Stimulated activated CD4-positive, alpha-beta T cell treated with anti-CD3 and anti-CD28 coated beads, Interleukin-4, amount 100 ng/mL, for 4 hours (primary cell): ENCODE measurements around the gene PIGU.

Source experiments
- DNase-seq, 2 experiments: peaks; one replicate each; pipeline ENCODE4 v3.0.0-alpha.2; 2020

Gene PIGU

DNA sequence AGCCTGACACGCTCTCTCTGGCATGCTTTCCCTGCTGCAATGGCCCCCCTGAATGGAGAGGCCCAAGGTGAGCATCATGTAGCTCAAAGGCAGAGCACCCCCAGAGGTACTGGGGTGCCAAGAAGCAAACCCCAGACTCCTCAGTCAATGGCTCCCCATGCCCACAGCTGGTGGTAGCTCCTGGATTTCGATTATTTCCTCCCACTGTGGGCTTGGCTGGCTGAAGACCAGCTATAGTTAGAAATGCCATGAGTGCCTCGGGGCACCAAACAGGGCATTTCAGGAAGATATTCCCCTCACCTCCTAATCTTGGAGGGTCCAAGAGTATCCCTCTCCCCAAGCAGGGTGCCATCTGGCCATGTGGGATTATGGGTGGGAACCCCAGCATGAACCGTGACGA is 101.6 kb downstream of the PIGU start:
- no peak for DNase-seq

DNA sequence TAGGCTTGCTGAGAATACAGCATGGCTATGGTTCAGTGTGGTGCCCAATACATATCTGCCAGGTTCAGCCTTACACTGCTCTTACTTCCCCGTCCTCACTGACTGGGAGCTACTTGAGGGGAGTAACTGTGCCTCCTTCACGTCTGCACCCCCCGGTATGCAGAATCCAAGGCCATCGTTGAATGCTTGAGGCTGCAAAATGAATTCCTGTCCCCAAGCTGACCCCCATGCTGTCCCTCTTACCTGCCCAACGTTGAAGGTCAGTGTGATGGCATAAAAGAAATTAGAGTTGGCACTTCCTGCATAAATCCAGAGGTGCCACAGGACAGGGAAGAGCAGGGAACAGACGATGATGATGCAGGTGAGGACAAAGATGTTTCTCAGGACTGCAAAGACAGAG is 102.0 kb downstream of the PIGU start:
- no peak for DNase-seq

DNA sequence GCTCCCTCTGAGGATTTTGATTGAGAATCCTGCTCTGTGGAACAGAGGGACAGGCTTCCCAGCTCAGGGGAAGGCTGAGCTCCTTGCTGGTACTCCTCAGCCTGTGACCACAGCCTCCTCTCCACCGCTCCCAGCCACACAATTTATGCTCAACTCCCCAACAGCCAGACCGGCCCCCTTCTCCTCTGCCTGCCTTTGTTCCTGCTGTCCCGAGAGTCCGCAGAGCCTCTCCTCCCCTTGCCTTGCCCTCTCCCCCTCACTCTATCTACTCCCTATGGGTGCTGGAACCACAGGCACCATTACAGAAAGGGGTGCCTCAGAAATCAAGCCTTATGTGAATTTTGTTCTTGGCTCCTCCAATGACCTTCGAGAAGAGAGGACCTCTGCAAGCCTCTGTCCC is 102.5 kb downstream of the PIGU start:
- DNase-seq = no peak

DNA sequence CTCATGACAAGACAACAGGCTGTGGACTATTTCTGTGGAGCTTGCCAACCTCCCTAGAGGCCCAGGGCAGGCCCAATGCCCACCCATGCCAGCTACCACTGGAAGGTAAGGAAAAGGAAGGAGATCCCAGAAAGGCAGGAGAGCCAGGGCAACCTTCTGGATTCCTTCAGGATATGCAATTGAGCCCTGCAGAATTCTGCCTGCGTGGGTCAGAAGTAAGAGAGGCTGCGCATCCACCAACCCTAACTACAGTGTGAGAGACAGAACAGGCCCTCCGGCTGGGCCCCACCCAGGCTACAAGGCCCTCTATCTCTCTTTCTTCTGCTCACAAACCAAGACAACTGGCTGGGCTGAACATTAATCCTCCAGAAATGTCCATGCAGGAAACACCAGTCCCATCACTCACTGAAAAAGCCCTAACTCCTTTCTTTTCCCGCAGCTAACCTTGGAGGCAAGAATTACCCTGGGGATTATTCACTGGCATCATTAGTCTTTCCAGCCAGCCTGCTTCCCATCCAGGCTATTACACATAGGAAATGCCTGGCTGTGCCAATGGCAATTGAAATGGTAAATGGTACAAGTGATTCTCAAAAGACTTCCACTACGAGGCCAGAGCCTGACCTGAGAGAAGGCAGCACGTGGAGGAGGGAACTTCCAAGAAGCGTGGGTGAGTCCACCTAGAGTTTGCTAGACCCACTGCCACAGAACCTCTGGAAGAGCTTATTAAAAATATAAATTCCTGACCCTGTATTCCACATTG is 103.2 kb downstream of the PIGU start:
- DNase-seq = no peak

DNA sequence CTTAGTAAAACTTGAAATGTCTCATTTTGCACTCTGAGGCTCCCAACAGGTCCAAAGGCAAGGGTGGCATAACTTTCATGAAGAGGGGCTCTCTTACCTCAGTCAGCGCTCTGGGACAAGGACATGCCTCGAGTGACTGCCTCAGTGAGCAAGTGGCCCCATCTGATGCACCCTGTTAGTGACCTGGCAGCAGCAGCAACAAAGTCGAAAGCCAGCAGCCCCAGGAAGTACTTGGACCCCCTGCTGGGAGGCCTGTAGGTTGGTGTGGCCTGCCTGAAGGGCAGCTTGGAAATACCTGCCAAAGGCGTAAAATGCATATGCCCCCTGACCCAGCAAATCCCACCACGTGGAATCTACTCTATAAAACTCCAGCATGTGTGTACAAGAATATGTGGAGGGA is 105.1 kb downstream of the PIGU start:
- no peak for DNase-seq

DNA sequence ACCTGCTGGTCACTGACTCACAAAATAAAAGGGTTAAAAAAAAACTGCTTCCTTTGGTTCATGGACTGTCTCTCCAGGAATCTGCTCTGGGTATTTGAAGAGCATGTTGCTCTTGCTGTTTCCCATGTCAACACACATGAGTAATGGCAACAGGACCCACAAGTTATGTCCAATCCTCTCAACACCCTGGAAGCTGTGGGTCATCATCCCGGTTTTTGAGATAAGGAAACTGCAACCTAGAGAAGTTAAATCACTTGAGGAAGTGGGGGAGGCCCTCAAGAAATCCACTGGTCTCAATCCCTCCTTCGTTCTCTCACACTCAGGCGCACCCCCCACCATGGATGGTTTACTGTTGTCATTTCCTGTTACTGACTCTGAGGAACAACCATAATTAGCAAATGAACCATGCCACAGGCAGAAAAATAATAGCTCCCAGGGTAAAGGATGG is 106.0 kb downstream of the PIGU start:
- DNase-seq = no peak

DNA sequence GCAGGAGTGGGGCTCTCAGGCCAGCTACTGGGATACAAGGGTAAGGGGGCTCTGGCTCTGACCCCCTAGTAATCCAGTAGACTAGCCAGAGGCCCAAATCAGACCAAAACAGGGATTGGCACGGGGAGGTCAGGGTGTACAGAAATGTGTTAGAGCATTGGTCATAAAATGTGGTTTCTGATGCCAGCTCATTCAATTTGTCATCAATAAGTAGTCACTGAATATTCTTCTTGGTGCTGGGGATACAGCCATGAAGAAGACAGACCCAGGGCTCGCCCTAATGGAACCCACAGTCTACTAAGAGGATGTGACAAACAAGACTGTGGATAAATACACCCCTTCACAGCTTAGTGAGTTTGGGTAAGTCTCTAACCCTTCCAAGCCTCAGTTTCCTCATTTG is 107.3 kb downstream of the PIGU start:
- no peak for DNase-seq

DNA sequence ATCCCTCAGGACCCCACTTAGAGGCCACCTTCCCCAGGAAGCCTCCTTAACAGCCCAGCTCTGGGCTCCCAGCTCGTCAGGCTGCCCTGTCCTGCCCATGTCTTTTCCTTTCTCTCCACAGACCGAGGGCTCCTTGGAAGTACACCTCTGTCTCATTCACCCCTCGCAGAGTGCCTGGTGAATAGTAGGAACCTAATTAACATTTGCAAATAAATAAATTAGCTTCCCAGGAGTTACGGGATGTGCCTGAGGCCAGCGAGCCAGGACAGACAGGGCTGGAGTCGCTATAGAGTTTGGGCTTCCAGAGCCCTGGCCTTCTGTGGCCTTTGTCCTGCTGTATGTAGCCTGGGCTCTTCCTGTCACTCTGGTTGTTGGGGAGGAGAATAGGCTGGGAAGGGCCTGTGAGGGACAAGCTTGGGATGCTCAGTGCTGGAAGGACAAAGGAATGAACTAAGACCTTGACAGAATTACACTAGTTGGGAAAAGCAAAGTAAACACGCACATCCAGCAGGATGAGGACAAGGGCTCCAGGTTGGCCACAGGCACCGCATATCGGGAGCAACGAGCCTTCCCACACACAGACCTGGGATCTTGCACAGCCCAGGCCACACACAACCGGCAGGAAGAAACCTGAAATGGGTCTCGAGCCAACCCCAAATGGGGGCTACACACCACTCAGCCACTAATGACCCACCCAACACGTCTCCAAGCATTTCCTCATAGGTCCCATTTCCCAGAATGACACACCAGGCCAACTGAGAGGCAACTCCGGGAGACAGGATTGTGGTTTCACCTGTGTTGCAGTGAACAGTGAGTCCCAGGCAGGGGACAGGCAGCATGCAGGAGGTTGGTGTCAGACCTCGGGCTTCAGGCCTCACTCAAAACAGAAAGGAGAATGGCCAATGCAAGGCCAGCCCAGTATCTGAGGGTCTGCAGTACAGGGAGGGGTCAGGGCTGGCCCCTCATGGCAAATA is 108.7 kb downstream of the PIGU start:
- no peak for DNase-seq

DNA sequence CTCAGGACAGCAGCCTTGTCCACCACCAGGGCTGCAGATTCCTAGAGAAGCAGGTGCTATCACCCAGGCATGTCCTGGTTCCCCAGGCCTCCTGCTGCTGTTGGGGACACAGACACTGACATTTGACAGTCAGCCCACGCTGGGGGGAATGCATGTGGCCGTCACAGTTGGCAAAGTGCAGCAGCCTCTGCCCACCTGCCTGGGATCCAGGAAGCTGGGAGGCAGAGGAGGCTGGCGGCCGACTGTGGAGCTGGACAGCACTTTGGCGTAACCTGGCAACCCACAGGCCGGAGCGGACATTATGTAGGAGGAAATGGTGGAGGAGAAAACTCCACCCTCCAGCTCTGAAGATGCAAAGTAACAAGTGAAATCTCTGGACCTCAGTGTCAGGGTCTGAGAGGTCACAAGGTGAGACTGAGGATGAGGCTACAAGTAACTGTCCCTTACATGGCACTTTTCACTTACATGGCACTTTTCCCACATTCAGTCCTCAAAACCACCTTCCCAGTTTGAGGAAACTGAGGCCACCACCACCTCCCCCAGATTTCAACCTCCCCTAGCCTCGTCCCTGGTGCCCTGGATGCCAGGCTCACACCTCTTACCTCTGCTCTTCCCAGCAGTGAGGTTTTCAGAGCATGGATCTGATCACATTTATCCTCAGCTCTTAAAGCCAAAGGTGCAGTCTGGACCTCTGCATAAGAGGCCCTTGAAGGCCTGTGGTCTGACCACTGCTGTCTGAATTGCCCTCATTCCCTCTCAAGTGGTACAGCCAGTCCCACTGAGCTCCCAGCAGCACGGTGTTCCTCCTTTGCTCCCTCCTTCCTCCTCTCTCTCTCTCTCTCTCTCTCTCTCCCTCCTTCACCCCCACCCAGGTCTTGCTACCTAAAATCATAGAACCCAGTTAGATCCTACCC is 109.7 kb downstream of the PIGU start:
- DNase-seq = no peak

DNA sequence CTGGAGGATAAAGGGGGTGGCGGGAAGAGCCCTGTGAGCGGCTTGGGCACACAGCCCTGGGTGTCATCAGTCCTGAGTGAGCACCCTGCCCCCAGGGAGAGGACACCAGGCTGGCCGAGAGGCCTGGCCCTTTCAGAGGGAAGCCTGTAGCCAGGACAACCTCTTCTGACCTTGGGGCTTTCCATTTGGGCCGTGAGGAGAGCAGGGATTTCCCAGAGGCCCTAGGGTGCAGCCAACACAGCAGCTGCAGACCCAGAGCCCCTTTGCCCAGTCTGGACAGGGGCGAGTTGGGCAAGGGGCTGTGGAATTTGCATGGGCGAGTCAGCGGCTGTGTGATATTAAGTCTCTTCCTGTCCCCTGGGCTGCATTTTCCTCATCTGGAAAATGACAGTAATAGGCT is 112.1 kb downstream of the PIGU start:
- no peak for DNase-seq

DNA sequence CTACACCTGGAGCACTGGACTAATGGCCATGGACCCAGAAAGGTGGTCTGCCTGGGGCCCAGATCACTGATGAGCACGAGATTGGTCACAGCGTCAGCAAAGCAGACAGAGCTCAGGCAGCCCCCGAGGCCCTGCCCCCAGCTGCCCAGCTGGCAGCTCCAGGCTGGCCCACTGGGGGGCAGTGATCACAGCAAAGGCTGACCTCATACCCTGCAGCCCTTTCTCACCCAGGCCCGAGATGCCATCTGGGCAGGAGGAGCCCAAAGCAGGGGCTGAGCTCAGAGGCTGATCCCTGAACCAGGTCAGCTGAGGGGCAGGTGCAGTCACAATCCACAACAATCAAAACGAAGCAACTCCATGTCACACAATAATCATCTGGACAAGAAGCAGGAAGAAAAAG is 114.3 kb downstream of the PIGU start:
- DNase-seq = no peak

DNA sequence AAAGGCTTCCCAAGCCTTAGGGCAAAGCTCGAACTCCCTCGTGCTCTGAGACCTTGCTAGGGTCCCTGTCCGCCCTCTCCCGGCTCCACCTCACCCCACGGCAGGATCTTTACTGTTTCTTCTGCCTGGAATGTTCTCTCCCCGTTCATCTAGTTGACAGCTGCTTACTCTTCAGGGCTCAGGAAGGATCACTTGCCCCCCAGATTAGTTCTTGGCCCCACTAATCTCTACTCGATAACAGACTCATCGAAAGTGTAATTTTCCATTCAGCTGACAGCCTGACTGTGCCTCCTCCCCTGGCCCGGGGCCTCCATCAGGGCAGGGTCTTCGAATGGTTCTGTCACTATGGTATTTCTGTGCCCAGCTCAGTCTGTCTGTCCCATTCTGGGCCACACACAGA is 115.2 kb downstream of the PIGU start:
- DNase-seq = no peak

DNA sequence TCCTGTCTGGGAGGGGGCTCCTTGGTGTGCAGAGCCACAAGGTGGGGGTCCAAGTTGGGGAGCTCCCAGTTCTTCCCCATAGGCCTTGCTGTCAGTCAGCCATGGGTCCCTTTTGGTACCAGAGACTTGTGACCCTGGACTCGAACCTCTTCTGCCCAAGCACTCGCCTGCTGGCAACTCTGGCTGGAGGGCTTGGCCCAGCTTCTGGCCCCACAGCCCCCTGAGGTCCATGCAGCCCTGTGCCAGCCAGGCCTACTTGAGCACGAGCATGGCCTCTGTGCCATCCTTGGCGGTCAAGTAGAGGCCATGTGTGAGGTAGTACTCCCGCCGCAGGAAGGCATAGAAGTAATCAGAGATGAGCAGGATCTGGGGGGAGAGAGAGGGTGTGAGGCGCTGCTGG is 116.3 kb downstream of the PIGU start:
- DNase-seq = no peak

DNA sequence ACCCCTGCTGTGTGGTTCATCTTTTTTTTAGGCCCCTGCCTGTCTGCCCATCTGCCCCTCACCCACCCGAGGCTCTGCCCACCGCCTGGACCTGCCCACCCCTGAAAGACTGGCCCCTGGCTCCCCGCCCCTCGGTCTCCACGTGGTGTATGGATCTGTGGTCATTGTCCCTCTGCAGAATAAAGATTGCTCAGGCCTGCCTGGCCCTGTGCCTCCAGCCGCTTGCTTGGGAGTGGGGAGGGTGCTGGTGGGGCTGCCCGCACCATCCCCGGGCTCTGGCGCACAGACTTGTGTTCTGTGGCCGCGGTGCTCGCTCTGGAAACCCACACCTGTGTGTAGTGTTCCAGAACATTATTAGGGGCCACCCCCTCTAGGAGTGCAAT is 116.8 kb downstream of the PIGU start:
- no peak for DNase-seq

DNA sequence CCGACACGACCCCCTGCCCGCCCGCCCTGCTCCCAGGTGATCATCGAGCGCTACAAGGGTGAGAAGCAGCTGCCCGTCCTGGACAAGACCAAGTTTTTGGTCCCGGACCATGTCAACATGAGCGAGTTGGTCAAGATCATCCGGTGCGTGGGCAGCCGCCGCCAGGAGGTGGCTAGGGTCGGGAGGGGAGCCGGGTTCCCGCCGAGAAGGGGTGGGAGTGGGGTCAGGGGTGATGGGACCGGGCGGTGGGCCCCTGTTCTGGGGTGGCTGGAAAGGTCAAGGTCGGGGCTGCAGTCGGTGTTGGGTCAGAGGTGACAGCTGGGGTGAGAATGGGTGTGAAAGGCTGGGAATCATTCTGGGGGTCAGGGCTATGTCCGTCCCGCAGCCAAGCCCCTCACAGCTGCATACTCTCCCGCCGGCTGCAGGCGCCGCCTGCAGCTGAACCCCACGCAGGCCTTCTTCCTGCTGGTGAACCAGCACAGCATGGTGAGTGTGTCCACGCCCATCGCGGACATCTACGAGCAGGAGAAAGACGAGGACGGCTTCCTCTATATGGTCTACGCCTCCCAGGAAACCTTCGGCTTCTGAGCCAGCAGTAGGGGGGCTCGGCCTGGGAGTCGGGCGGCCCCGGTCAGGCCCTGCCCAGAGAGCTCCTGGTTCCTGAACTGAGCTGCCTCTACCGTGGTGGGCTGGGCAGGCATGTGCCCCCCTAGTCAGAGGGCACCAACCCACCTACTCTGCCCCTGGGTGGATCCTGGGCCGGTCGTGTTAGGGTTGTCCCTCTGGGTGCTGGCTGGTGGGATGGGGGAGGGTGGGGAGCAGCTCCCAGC is 117.4 kb downstream of the PIGU start:
- DNase-seq = no peak

DNA sequence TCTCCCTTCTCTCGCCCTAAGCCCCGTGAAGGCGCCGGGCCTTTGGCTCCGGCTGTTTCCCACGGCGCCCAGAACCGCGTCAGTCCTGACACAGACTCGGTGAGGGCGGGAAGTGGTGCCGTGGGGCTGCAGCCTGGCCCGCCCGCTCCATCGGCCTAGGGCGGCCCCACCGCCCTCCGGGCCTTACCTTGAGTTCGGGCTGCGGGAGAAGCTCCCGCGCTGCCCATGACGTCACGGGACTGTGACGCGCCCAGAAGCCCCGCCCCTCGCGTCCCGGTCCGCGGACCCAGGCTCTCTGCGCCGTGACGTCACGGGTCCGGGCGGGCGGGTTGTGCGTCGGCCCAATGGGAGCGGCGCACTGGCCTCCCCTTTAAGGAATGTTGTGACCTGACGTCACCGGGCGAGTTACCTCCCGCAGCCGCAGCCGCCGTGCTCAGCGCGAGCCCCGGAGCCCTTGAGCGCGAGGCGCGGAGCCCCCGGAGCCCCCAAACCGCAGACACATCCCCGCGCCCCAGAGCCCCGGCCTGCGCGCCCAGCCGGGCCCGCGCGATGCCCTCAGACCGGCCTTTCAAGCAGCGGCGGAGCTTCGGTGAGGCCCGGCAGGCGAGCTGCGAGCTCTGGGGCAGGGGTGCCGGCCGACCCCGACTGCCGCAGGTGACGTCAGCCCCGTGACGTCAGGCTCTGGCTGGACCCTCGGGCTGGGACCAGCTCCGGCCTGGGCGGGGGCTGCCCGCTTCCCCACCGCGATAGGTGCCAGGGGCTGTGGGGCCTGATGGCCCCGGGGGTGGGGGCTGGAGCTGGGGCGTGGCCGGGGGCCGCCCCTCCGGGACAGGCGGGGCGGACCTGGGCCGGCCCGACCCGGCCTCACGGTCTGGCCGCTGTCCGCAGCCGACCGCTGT is 118.3 kb downstream of the PIGU start, which contains the start of gene MAP1LC3A:
Gene MAP1LC3A, plus strand, starts transcription at position 399 of the 899 bp plus-strand sequence. Its CDS starts 151 bp downstream, at position 550.
- DNase-seq = peak; percentile 92 to 93

DNA sequence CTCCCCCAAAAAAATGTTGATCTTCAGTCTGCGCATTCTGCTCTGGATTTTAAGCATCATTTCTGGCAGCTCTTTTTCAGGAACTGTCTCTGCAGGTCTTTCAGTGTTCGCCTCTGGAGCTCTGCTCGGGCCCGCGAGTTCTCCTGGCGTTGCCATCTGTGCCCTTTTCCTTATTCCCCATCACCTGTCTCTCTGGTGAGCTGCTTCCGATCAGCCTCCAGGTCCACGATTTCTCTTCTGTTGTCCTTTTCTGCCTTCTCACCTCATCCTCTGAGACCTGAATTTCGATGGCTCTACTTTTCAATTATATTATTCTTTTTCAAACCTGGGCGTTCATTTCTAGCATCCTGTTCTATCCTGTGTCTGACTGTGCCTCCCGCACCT is 119.0 kb downstream of the PIGU start:
- DNase-seq = no peak

DNA sequence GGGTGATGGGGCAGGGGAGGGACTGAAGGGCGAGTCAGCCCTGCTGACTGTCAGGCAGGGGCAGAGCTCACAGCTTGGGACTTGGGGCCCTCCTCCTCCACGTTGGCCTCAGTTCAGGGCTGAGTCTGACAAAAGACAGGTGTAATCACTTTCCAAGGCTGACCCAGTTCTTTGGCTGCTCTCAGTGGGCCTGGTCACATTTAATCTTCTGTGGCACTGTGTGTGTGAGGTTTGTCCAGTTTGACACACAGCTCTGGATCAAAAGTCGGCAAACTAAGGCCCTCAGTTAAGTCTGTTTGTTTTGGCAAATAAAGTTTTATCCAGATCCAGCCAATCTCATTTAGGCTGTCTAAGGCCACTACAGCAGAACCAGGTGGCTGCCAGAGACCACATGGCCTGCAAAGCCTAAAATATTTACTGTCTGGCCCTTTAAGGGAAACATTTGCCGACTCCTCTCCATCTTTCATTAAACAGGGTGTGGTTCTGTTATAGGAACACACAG is 123.5 kb downstream of the PIGU start:
- no peak for DNase-seq

DNA sequence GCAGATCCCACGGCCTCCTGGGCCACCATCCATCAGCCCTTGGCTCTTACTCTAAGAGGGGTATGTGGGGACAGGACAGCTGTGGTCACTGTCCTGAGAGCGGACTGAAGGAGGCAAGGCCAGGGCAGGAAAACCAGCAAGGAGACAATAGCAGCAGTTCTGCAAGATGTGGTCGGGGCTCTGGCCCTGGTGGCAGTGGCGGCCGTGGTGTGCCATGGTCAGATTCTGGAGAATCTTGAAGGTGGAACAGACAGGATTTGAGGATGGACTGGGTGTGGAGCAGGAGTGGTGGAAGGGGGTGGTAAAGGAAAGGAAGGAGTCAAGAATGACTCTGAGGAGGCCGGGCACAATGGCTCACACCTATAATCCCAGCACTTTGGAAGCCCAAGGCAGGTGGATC is 124.3 kb downstream of the PIGU start:
- DNase-seq = no peak

DNA sequence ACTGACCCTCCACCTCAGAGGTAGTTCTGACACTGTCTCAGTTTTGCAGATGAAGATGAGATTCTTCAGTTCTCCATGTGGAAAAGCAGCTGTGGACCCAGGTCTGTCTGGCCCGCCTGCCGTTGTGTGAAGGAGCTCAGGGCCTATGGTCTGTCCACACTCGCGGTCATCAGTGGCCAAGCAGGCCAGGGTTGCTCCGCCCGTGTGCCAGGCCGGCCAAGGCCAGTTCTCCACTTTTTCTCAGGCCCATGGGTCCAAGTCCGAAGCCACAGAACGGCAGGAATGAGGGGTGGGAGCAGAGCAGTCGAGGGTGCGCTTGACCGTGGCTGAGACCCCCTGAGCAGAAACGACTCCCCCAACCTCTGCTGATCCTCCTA is 127.0 kb downstream of the PIGU start:
- no peak for DNase-seq
